Measurements from ENCODE around the gene MIPEP.

GRCh38 chr13:23844132-23844531 is 45.1 kb downstream of the MIPEP start:
- no peak for TF ChIP-seq EZH2 (IDR thresholded peaks at IDR 0.05; ENCODE audit: low read length, missing control alignments)
- TF ChIP-seq, protein P1, sequence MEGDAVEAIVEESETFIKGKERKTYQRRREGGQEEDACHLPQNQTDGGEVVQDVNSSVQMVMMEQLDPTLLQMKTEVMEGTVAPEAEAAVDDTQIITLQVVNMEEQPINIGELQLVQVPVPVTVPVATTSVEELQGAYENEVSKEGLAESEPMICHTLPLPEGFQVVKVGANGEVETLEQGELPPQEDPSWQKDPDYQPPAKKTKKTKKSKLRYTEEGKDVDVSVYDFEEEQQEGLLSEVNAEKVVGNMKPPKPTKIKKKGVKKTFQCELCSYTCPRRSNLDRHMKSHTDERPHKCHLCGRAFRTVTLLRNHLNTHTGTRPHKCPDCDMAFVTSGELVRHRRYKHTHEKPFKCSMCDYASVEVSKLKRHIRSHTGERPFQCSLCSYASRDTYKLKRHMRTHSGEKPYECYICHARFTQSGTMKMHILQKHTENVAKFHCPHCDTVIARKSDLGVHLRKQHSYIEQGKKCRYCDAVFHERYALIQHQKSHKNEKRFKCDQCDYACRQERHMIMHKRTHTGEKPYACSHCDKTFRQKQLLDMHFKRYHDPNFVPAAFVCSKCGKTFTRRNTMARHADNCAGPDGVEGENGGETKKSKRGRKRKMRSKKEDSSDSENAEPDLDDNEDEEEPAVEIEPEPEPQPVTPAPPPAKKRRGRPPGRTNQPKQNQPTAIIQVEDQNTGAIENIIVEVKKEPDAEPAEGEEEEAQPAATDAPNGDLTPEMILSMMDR (conservative IDR thresholded peaks at IDR 0.05 in 1 of 2, IDR thresholded peaks at IDR 0.05 in 1 of 2; ENCODE audit: low read depth in 1 of 2, low read length in 2 of 2) = no peak
